AG04450 (cell line): ENCODE data around the gene HIPK3. TPM values are rescaled to one million over a fixed set of nuclear protein-coding genes. Genes with fewer than 3 reads are reported as not detected.

Experiments used
- CTCF ChIA-PET: fragments of 300-600, 350-600 bp; formaldehyde crosslinking; extraction: SDS; loops from one replicate; lab custom pipeline; 2022; ENCODE audit warnings: antibody characterized with exemption, inconsistent platforms; lab: Charles Lee
- POLR2A ChIA-PET: fragments of 350-600 bp; formaldehyde crosslinking; extraction: SDS; loops from one replicate; lab custom pipeline; 2021; ENCODE audit warnings: antibody characterized with exemption, inconsistent platforms; lab: Yijun Ruan, JAX
- DNase-seq: peaks from one replicate; pipeline ENCODE4 v3.0.0-alpha.2; 2011; ENCODE audit warnings: low read depth, low spot score
- H3K27ac ChIP-seq: one replicate; pipeline ENCODE4 v1.5.1; 2012; ENCODE audit warnings: low read depth, low read length, control low read depth
- H3K27me3 ChIP-seq: one replicate; pipeline ENCODE4 v1.6.0; 2012; ENCODE audit warnings: low read length; ENCODE audit not compliant: control insufficient read depth, insufficient read depth
- H3K4me3 ChIP-seq: 2 replicates; pipeline ENCODE4 v1.5.1; 2011; ENCODE audit warnings: mild to moderate bottlenecking, low read depth, low read length, control low read depth
- H3K9me3 ChIP-seq: 2 replicates; pipeline ENCODE4 v1.5.1; 2012; ENCODE audit warnings: low read length; ENCODE audit not compliant: control insufficient read depth, insufficient read depth
- polyA plus RNA-seq: library from polyadenylated mRNA; depleted of rRNA; stranded (reverse); fragments of >200 nt; gene quantifications from 2 replicates; pipeline ENCODE4 v1.2.3, GENCODE V29; 2011
- TF ChIP-seq, protein P1 (sequence below): IDR thresholded peaks from 2 replicates; pipeline ENCODE4 v1.5.1; 2011; ENCODE audit warnings: low read depth, low read length, control low read depth, inconsistent platforms

Gene HIPK3
- polyA plus RNA-seq, 1 experiment: 30.7 TPM

- ChIA-PET CTCF (interaction anchor here (1.0 kb wide), 2 partner anchors 17 to 311 kb away, joined by 3 read pairs; no protein-coding TSS in a partner anchor), POLR2A (no interaction called here)
- TF ChIP-seq, protein P1, sequence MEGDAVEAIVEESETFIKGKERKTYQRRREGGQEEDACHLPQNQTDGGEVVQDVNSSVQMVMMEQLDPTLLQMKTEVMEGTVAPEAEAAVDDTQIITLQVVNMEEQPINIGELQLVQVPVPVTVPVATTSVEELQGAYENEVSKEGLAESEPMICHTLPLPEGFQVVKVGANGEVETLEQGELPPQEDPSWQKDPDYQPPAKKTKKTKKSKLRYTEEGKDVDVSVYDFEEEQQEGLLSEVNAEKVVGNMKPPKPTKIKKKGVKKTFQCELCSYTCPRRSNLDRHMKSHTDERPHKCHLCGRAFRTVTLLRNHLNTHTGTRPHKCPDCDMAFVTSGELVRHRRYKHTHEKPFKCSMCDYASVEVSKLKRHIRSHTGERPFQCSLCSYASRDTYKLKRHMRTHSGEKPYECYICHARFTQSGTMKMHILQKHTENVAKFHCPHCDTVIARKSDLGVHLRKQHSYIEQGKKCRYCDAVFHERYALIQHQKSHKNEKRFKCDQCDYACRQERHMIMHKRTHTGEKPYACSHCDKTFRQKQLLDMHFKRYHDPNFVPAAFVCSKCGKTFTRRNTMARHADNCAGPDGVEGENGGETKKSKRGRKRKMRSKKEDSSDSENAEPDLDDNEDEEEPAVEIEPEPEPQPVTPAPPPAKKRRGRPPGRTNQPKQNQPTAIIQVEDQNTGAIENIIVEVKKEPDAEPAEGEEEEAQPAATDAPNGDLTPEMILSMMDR: no peak
- Histone ChIP-seq H3K4me3 (peak overlapping the region; percentile 69), H3K27me3 (no peaks in the 10 kb centered on the region), H3K9me3 (no peaks in the 10 kb centered on the region), H3K27ac (no peak overlapping the region)
- no peak for DNase-seq
These were observed 120.5 kb downstream of the HIPK3 start for GRCh38 chr11:33377412-33378370.

GRCh38 chr11:33379947-33380346, 122.8 kb downstream of the HIPK3 start:
- CTCF ChIA-PET: interaction anchor here (1.0 kb wide), 1 partner anchor 163 kb away, joined by 3 read pairs; no protein-coding TSS in a partner anchor
- TF ChIP-seq, protein P1: no peak
- POLR2A ChIA-PET: no interaction called here
- no peak overlapping the region for H3K4me3 ChIP-seq
- no peak for DNase-seq
- H3K9me3 ChIP-seq: no peaks in the 10 kb centered on the region
- H3K27ac ChIP-seq: no peak overlapping the region
- no peaks in the 10 kb centered on the region for H3K27me3 ChIP-seq

- H3K9me3 ChIP-seq: no peaks in the 10 kb centered on the region
- no peaks in the 10 kb centered on the region for H3K27me3 ChIP-seq
- POLR2A ChIA-PET: no interaction called here
- TF ChIP-seq, protein P1: no peak
- CTCF ChIA-PET: no interaction called here
- DNase-seq: no peak
- no peak overlapping the region for H3K4me3 ChIP-seq
- no peak overlapping the region for H3K27ac ChIP-seq
These were observed 126.1 kb downstream of the HIPK3 start for GRCh38 chr11:33383075-33383919.

DNA sequence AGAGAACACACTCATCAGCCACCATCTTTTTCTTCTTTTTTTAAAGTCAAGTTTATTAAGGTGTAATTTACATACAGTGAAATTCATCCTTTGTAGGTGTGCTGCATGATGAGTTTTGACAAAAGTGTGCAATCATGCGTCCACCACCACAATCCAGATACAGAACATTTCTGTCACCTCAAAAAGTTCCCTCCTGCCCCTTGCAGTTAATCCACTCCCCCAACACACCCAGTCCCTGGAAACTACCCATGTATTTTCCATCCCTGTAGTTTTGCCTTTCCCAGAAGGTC, 126.7 kb downstream of the HIPK3 start:
- CTCF ChIA-PET: no interaction called here

More for the DNA sequence above, 126.7 kb downstream of the HIPK3 start:
- POLR2A ChIA-PET: no interaction called here
- TF ChIP-seq, protein P1: no peak
- no peaks in the 10 kb centered on the region for H3K27me3 ChIP-seq
- no peak overlapping the region for H3K27ac ChIP-seq
- H3K4me3 ChIP-seq: no peak overlapping the region
- H3K9me3 ChIP-seq: no peaks in the 10 kb centered on the region
- no peak for DNase-seq
